Neural cell (in vitro differentiated cells): ENCODE results near the gene SND1. TPM values are rescaled to one million over a fixed set of nuclear protein-coding genes. Genes with fewer than 3 reads are reported as not detected.
A peak's percentile ranks its signal among the peaks of the same experiment; 100 is the strongest.

Source experiments
- H2AFZ ChIP-seq: fragments of 200-600, 300-800 bp; sonication (generic), shearing (Covaris generic); 2 replicates; pipeline ENCODE4 v1.6.0; 2014; ENCODE audit warnings: low read depth, mild to moderate bottlenecking, antibody characterized with exemption, low read length, moderate library complexity
- H3F3A ChIP-seq: fragments of 200-600 bp; shearing (Covaris generic); 2 replicates; pipeline ENCODE4 v1.6.1; 2016; ENCODE audit warnings: mild to moderate bottlenecking, moderate library complexity, mixed read lengths, antibody characterized with exemption, low read length; ENCODE audit not compliant: insufficient read depth, poor library complexity, severe bottlenecking
- H3K27ac ChIP-seq: fragments of 200-600, 300-800 bp; sonication (generic), shearing (Covaris generic); 2 replicates; pipeline ENCODE4 v1.5.1; 2014; ENCODE audit warnings: mild to moderate bottlenecking, low read length, moderate library complexity
- H3K27me3 ChIP-seq: fragments of 300-800, 200-600 bp; sonication (generic), shearing (Covaris generic); 2 replicates; pipeline ENCODE4 v1.6.0; 2014; ENCODE audit warnings: mild to moderate bottlenecking, low read depth, low read length, moderate library complexity; ENCODE audit not compliant: insufficient read depth
- H3K36me3 ChIP-seq: fragments of 300-800, 200-600 bp; sonication (generic), shearing (Covaris generic); 2 replicates; pipeline ENCODE4 v1.5.1; 2014; ENCODE audit warnings: mild to moderate bottlenecking, antibody characterized with exemption, low read length, moderate library complexity; ENCODE audit not compliant: insufficient read depth
- H3K4me2 ChIP-seq: fragments of 300-800, 200-600 bp; sonication (generic), shearing (Covaris generic); 2 replicates; pipeline ENCODE4 v1.6.0; 2014; ENCODE audit warnings: mild to moderate bottlenecking, low read length
- H3K4me3 ChIP-seq: fragments of 300-800, 200-600 bp; sonication (generic), shearing (Covaris generic); 2 replicates; pipeline ENCODE4 v1.5.1; 2014; ENCODE audit warnings: mild to moderate bottlenecking, low read length, moderate library complexity
- H3K79me2 ChIP-seq: fragments of 200-600 bp; shearing (Covaris generic); replicated peaks from 2 replicates; pipeline ENCODE4 v1.6.0; 2014; ENCODE audit warnings: mild to moderate bottlenecking, low read length, moderate library complexity; ENCODE audit not compliant: insufficient read depth
- H3K9ac ChIP-seq: fragments of 300-800, 200-600 bp; sonication (generic), shearing (Covaris generic); 2 replicates; pipeline ENCODE4 v1.6.1; 2016; ENCODE audit warnings: mild to moderate bottlenecking, low read length, mixed read lengths
- H3K9me2 ChIP-seq: fragments of 200-600 bp; shearing (Covaris generic); 2 replicates; pipeline ENCODE4 v1.6.1; 2016; ENCODE audit warnings: mild to moderate bottlenecking, low read length, mixed read lengths; ENCODE audit not compliant: insufficient read depth
- H3K9me3 ChIP-seq: fragments of 200-600, 300-800 bp; sonication (generic), shearing (Covaris generic); 2 replicates; pipeline ENCODE4 v1.6.1; 2016; ENCODE audit warnings: mild to moderate bottlenecking, mixed run types, low read length, moderate library complexity, mixed read lengths
- H4K20me1 ChIP-seq: fragments of 200-600 bp; shearing (Covaris generic); 2 replicates; pipeline ENCODE4 v1.6.1; 2016; ENCODE audit warnings: mild to moderate bottlenecking, mixed run types; ENCODE audit not compliant: insufficient read depth
- EP300 ChIP-seq: fragments of 450-650 bp; conservative IDR thresholded peaks from 2 replicates; pipeline ENCODE4 v1.6.1; 2014; ENCODE audit warnings: antibody characterized with exemption, mild to moderate bottlenecking, moderate library complexity; ENCODE audit not compliant: poor library complexity, severe bottlenecking
- EZH2 ChIP-seq: fragments of 200-600, 300-800 bp; shearing (Covaris generic), sonication (generic); IDR thresholded peaks from 2 replicates; pipeline ENCODE4 v1.6.1; 2014; ENCODE audit warnings: antibody characterized with exemption, low read length, borderline replicate concordance, mild to moderate bottlenecking; ENCODE audit not compliant: insufficient read depth, poor library complexity, severe bottlenecking
- MXI1 ChIP-seq: fragments of 450-650 bp; conservative IDR thresholded peaks from 2 replicates; pipeline ENCODE4 v1.6.1; 2014; ENCODE audit warnings: antibody characterized with exemption, mild to moderate bottlenecking; ENCODE audit not compliant: poor library complexity, severe bottlenecking
- POLR2AphosphoS5 ChIP-seq: IDR thresholded peaks from 2 replicates; pipeline ENCODE4 v1.6.1; 2012
- RAD21 ChIP-seq: fragments of 450-650 bp; conservative IDR thresholded peaks from 2 replicates; pipeline ENCODE4 v1.6.1; 2014; ENCODE audit warnings: antibody characterized with exemption, mild to moderate bottlenecking, moderate library complexity
- SMC3 ChIP-seq: fragments of 450-650 bp; conservative IDR thresholded peaks from 2 replicates; pipeline ENCODE4 v1.6.1; 2014; ENCODE audit warnings: antibody characterized with exemption, mild to moderate bottlenecking, moderate library complexity; ENCODE audit not compliant: poor library complexity
- TAF1 ChIP-seq: IDR thresholded peaks from 2 replicates; pipeline ENCODE4 v1.6.1; 2012; ENCODE audit warnings: low read depth
- polyA plus RNA-seq: library from polyadenylated mRNA; depleted of rRNA; stranded (reverse); fragments of >200 nt; gene quantifications from 2 replicates; pipeline ENCODE4 v1.2.3, GENCODE V29; 2014
- TF ChIP-seq, protein P1 (sequence below): fragments of 450-650 bp; IDR thresholded peaks from 2 replicates; pipeline ENCODE4 v1.5.1; 2014; ENCODE audit warnings: antibody characterized with exemption, mild to moderate bottlenecking, moderate library complexity; ENCODE audit not compliant: poor library complexity, severe bottlenecking

Gene SND1
- polyA plus RNA-seq, 1 donor from 2014 or later: 37.4 TPM

- Histone ChIP-seq H2AFZ (no peak overlapping the region), H3K27ac (no peak overlapping the region), H3K4me2 (no peak overlapping the region), H3K36me3 (peaks cover 3% of the 10 kb centered on the region), H3K9ac (no peak overlapping the region), H3K9me3 (no peaks in the 10 kb centered on the region), H3F3A (no peaks in the 10 kb centered on the region), H3K27me3 (no peaks in the 10 kb centered on the region), H4K20me1 (no peaks in the 10 kb centered on the region), H3K9me2 (no peaks in the 10 kb centered on the region), H3K4me3 (no peak overlapping the region), H3K79me2 (no peaks in the 10 kb centered on the region)
- no peak for TF ChIP-seq RAD21
These were observed 235.6 kb downstream of the SND1 start for GRCh38 chr7:127887631-127888030.

DNA sequence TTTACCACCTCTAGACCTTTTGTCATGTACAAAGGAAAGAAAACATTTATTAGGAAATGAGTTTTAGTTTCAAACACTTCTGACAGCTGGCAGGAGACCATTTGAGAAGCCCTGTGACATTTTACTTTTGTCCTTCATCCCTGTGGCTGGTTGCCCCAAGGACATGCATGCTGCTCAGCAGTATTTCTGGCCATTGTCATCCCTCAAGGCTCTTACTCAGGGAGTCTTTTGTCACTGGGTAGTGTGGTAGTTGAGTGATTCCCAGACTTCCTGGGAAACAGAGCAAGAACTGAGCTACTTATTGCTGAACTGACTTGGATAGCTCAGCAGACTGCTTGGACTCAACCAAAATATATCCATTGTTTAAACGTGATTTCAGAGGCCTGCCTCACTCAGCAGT lies 236.4 kb downstream of the SND1 start:
- H4K20me1 ChIP-seq: no peaks in the 10 kb centered on the region
- no peak overlapping the region for H3K4me2 ChIP-seq
- H3F3A ChIP-seq: no peaks in the 10 kb centered on the region
- no peaks in the 10 kb centered on the region for H3K27me3 ChIP-seq
- TF ChIP-seq MXI1 (no peak), EZH2 (no peak)
- no peaks in the 10 kb centered on the region for H3K79me2 ChIP-seq
- no peaks in the 10 kb centered on the region for H3K9me3 ChIP-seq
- no peaks in the 10 kb centered on the region for H3K9me2 ChIP-seq
- H2AFZ ChIP-seq: no peak overlapping the region
- H3K36me3 ChIP-seq: peaks cover 3% of the 10 kb centered on the region
- no peak overlapping the region for H3K4me3 ChIP-seq
- no peak overlapping the region for H3K9ac ChIP-seq
- H3K27ac ChIP-seq: no peak overlapping the region

GRCh38 chr7:127888825-127889224 lies 236.8 kb downstream of the SND1 start:
- Histone ChIP-seq H3K27ac (no peak overlapping the region), H3K4me2 (no peak overlapping the region), H2AFZ (no peak overlapping the region), H3K79me2 (no peaks in the 10 kb centered on the region), H3K9me3 (no peaks in the 10 kb centered on the region), H3K36me3 (peaks cover 3% of the 10 kb centered on the region), H4K20me1 (no peaks in the 10 kb centered on the region), H3K4me3 (no peak overlapping the region), H3F3A (no peaks in the 10 kb centered on the region), H3K9me2 (no peaks in the 10 kb centered on the region), H3K27me3 (no peaks in the 10 kb centered on the region), H3K9ac (no peak overlapping the region)
- TF ChIP-seq TAF1 (no peak), POLR2AphosphoS5 (peak; percentile 47), EZH2 (no peak), EP300 (peak; percentile 83), MXI1 (no peak), RAD21 (no peak), SMC3 (no peak)

- H3K36me3 ChIP-seq: peaks cover 3% of the 10 kb centered on the region
- no peaks in the 10 kb centered on the region for H3K9me3 ChIP-seq
- no peaks in the 10 kb centered on the region for H3F3A ChIP-seq
- H3K9me2 ChIP-seq: no peaks in the 10 kb centered on the region
- H3K79me2 ChIP-seq: no peaks in the 10 kb centered on the region
- TF ChIP-seq, protein P1, sequence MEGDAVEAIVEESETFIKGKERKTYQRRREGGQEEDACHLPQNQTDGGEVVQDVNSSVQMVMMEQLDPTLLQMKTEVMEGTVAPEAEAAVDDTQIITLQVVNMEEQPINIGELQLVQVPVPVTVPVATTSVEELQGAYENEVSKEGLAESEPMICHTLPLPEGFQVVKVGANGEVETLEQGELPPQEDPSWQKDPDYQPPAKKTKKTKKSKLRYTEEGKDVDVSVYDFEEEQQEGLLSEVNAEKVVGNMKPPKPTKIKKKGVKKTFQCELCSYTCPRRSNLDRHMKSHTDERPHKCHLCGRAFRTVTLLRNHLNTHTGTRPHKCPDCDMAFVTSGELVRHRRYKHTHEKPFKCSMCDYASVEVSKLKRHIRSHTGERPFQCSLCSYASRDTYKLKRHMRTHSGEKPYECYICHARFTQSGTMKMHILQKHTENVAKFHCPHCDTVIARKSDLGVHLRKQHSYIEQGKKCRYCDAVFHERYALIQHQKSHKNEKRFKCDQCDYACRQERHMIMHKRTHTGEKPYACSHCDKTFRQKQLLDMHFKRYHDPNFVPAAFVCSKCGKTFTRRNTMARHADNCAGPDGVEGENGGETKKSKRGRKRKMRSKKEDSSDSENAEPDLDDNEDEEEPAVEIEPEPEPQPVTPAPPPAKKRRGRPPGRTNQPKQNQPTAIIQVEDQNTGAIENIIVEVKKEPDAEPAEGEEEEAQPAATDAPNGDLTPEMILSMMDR: no peak
- TF ChIP-seq TAF1 (no peak), EP300 (no peak), RAD21 (no peak), EZH2 (no peak), SMC3 (no peak)
- no peaks in the 10 kb centered on the region for H3K27me3 ChIP-seq
- no peak overlapping the region for H3K4me2 ChIP-seq
- no peak overlapping the region for H3K4me3 ChIP-seq
- H3K9ac ChIP-seq: no peak overlapping the region
- H3K27ac ChIP-seq: no peak overlapping the region
- no peaks in the 10 kb centered on the region for H4K20me1 ChIP-seq
- H2AFZ ChIP-seq: no peak overlapping the region
These were observed 237.7 kb downstream of the SND1 start for GRCh38 chr7:127889677-127890076.
